Peyer's patch (tissue), 4 donors: ENCODE results near the gene NNMT.

Experiments
- CTCF ChIP-seq, 6 experiments: fragments of 450-650 bp in 4 of 6; fragments of 200-600 bp in 2 of 6; sonication (generic) in 1 of 6; IDR thresholded peaks; one replicate each; pipeline ENCODE4 v1.5.1; 2017 to 2019; ENCODE audit warnings: antibody characterized with exemption in 6 of 6, mild to moderate bottlenecking in 3 of 6, moderate library complexity in 1 of 6
- POLR2A ChIP-seq, 2 donors: fragments of 450-650 bp; IDR thresholded peaks; one replicate each; pipeline ENCODE4 v1.5.1; 2017; ENCODE audit warnings: antibody characterized with exemption in 2 of 2, mild to moderate bottlenecking in 2 of 2, moderate library complexity in 2 of 2

- TF ChIP-seq POLR2A (IDR thresholded peaks at IDR 0.05), result no peak
- TF ChIP-seq CTCF (IDR thresholded peaks at IDR 0.05), result no peak
These were observed 26.7 kb downstream of the NNMT start for GRCh38 chr11:114322934-114323333.
